ENCODE results near the gene NDUFC2.

DNA sequence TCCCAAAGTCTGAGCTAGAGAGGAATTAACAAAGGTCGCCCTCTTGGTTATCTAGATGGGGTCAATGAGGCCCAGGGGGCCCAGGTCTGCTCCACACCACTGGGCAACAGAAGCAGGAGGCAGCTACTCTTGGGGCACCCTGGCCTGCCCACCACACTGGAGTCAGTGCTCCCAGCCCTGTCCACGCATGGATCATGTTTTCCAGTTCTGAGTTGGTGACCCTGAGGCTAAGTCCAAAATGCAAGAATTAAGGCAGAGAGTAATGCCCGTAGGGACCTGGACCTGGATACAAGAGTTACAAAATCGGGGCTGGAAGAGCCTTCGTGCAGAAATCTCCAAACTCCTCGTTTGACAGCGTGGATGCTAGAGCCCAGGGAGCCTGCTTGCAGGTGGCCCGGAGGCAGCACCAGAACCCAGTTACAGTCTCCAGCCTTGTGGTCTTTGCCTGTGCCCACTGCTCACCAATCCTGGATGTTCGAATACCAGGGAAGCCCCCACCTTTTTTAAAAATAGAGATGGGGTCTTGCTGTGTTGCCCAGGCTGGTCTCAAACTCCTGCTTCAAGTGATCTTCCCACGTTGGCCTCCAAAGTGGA, 22.1 kb downstream of the NDUFC2 start:
- TF ChIP-seq, protein P1, sequence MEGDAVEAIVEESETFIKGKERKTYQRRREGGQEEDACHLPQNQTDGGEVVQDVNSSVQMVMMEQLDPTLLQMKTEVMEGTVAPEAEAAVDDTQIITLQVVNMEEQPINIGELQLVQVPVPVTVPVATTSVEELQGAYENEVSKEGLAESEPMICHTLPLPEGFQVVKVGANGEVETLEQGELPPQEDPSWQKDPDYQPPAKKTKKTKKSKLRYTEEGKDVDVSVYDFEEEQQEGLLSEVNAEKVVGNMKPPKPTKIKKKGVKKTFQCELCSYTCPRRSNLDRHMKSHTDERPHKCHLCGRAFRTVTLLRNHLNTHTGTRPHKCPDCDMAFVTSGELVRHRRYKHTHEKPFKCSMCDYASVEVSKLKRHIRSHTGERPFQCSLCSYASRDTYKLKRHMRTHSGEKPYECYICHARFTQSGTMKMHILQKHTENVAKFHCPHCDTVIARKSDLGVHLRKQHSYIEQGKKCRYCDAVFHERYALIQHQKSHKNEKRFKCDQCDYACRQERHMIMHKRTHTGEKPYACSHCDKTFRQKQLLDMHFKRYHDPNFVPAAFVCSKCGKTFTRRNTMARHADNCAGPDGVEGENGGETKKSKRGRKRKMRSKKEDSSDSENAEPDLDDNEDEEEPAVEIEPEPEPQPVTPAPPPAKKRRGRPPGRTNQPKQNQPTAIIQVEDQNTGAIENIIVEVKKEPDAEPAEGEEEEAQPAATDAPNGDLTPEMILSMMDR (IDR thresholded peaks at IDR 0.05): no peak
- no peak for TF ChIP-seq POLR2A (IDR thresholded peaks at IDR 0.05)
